SH-SY5Y (cell line): ENCODE measurements around the gene MYOM3.

Experiments
- GATA2 ChIP-seq: IDR thresholded peaks from 2 replicates; pipeline ENCODE4 v1.6.1; 2011; ENCODE audit warnings: mild to moderate bottlenecking, low read depth, low read length
- GATA3 ChIP-seq: IDR thresholded peaks from 2 replicates; pipeline ENCODE4 v1.6.1; 2011; ENCODE audit warnings: low read depth, mild to moderate bottlenecking, low read length, moderate library complexity

DNA sequence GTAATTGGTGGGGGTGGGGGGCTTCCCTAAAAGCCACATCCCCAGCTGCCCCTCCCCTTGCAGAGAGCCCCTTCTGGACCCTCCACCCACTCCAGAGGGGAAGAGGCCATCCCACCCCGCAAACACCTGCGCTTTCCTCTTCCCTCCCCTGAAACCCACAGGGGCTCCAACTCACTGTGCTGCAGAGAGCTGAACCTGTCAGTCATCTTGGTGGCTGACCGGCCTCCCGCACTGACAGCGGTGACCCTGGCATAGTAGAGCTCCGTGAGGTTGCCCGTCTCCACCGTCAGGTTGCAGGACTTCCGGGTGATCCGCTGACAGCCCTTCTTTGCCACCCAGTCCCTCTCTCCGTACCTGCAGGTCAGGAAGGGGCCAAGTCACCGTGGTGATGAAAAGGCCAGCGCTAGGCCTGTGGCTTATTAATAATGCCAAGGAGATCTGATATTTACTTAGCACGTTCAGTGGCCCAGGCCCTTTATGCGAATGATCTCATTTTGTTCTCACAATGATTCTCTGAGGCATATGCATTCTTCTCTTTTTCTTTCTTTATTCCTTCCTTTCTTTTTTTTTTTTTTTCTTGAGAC, 25.1 kb upstream of the MYOM3 start:
- no peak for TF ChIP-seq GATA2
- no peak for TF ChIP-seq GATA3
